ENCODE data around the gene MYMX.

MYMX gene

DNA sequence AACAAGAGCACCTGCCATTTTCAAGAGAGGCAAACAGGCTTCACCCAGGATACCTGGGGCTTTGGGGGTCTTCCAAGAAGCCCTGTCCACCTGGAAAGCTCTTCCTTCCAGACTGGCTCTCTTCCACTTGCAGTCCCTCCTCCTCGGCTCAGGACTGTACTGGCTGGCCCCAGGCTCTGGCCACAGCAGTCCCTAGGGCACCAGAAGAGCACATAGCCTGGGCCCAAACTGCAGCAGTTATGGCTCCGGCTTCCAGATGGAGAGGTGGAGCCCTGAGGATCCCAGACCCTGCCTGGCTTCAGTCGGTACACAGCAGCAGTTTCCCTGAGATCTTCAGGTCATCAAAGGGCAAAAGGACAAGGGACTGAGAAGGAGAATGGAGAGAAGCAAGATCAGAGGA, 42.2 kb downstream of the MYMX start:
- Histone ChIP-seq H3K4me2 (ENCODE audit: insufficient read depth, low read length) (no peak overlapping the region), H2AFZ (ENCODE audit: low read depth, low read length) (no peak overlapping the region), H3K79me2 (ENCODE audit: insufficient read depth, low read length) (peaks cover 24% of the 10 kb centered on the region), H3K4me1 (ENCODE audit: insufficient read depth, low read length) (peaks cover 51% of the 10 kb centered on the region), H3K9me3 (ENCODE audit: insufficient read depth, low read length, severe bottlenecking) (no peaks in the 10 kb centered on the region), H3K9ac (ENCODE audit: low read depth, low read length) (no peak overlapping the region), H3K27me3 (ENCODE audit: insufficient read depth, low read length, poor library complexity) (no peaks in the 10 kb centered on the region), H3K27ac (ENCODE audit: low read length) (no peak overlapping the region), H4K20me1 (ENCODE audit: insufficient read depth, low read length) (peaks cover 22% of the 10 kb centered on the region), H3K4me3 (ENCODE audit: low read depth in 1 of 2, low read length in 2 of 2) (no peak overlapping the region), H3K36me3 (ENCODE audit: insufficient read depth, low read length) (peaks cover 59% of the 10 kb centered on the region)
- no peak for TF ChIP-seq CTCF (IDR thresholded peaks at IDR 0.05; ENCODE audit: borderline replicate concordance, extremely low read depth, low read length, poor library complexity, severe bottlenecking)
- TF ChIP-seq EZH2 (IDR thresholded peaks at IDR 0.05; ENCODE audit: borderline replicate concordance, low read depth, low read length, severe bottlenecking): no peak
- no peak for ATAC-seq (ENCODE audit: insufficient read depth, low read depth)
- no peak for DNase-seq

DNA sequence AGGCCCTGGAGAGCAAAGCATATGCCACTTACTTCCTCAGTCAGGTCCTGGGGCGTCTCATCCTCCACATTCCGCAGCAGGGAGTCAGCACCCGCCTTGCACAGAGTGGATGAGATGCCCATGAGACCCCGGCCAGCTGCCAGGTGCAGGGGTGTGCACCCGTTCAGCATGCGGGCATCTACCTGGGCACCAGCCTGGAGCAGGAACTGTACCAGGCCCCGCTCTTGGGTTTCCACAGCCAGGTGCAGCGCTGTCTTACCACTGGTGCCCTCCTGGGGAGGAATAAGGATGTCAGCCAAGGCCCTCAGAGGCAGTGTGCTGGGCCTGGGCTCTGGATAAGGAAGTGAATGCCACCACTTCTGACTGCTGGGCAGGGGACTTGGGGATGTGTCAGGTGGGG, 43.3 kb downstream of the MYMX start:
- ATAC-seq (ENCODE audit: insufficient read depth, low read depth) (no peak), DNase-seq (no peak)
- no peak overlapping the region for H3K9ac ChIP-seq (ENCODE audit: low read depth, low read length)
- no peak overlapping the region for H3K27ac ChIP-seq (ENCODE audit: low read length)
- TF ChIP-seq EZH2 (IDR thresholded peaks at IDR 0.05; ENCODE audit: borderline replicate concordance, low read depth, low read length, severe bottlenecking) (no peak), CTCF (IDR thresholded peaks at IDR 0.05; ENCODE audit: borderline replicate concordance, extremely low read depth, low read length, poor library complexity, severe bottlenecking) (no peak)
- H4K20me1 ChIP-seq (ENCODE audit: insufficient read depth, low read length): peaks cover 21% of the 10 kb centered on the region
- no peak overlapping the region for H3K4me2 ChIP-seq (ENCODE audit: insufficient read depth, low read length)
- H3K9me3 ChIP-seq (ENCODE audit: insufficient read depth, low read length, severe bottlenecking): no peaks in the 10 kb centered on the region
- H3K36me3 ChIP-seq (ENCODE audit: insufficient read depth, low read length): peaks cover 48% of the 10 kb centered on the region
- H3K4me1 ChIP-seq (ENCODE audit: insufficient read depth, low read length): peaks cover 53% of the 10 kb centered on the region
- H3K27me3 ChIP-seq (ENCODE audit: insufficient read depth, low read length, poor library complexity): no peaks in the 10 kb centered on the region
- H3K79me2 ChIP-seq (ENCODE audit: insufficient read depth, low read length): peaks cover 35% of the 10 kb centered on the region
- no peak overlapping the region for H2AFZ ChIP-seq (ENCODE audit: low read depth, low read length)
- H3K4me3 ChIP-seq (ENCODE audit: low read depth in 1 of 2, low read length in 2 of 2): no peak overlapping the region

- Histone ChIP-seq H3K36me3 (ENCODE audit: insufficient read depth, low read length) (peaks cover 42% of the 10 kb centered on the region), H3K9ac (ENCODE audit: low read depth, low read length) (no peak overlapping the region), H3K27ac (ENCODE audit: low read length) (no peak overlapping the region), H4K20me1 (ENCODE audit: insufficient read depth, low read length) (peaks cover 19% of the 10 kb centered on the region), H3K27me3 (ENCODE audit: insufficient read depth, low read length, poor library complexity) (no peaks in the 10 kb centered on the region), H3K4me1 (ENCODE audit: insufficient read depth, low read length) (peaks cover 48% of the 10 kb centered on the region), H3K9me3 (ENCODE audit: insufficient read depth, low read length, severe bottlenecking) (no peaks in the 10 kb centered on the region), H3K4me3 (ENCODE audit: low read depth in 1 of 2, low read length in 2 of 2) (no peak overlapping the region), H2AFZ (ENCODE audit: low read depth, low read length) (no peak overlapping the region), H3K79me2 (ENCODE audit: insufficient read depth, low read length) (peaks cover 35% of the 10 kb centered on the region), H3K4me2 (ENCODE audit: insufficient read depth, low read length) (no peak overlapping the region)
- TF ChIP-seq CTCF (IDR thresholded peaks at IDR 0.05; ENCODE audit: borderline replicate concordance, extremely low read depth, low read length, poor library complexity, severe bottlenecking) (no peak), EZH2 (IDR thresholded peaks at IDR 0.05; ENCODE audit: borderline replicate concordance, low read depth, low read length, severe bottlenecking) (no peak)
- ATAC-seq (ENCODE audit: insufficient read depth, low read depth): no peak
- no peak for DNase-seq
Measured at GRCh38 chr6:44260451-44261297, 43.9 kb downstream of the MYMX start.

All from DND-41 (cell line).